Measurements from ENCODE around the gene NTN1.

NTN1 gene

DNA sequence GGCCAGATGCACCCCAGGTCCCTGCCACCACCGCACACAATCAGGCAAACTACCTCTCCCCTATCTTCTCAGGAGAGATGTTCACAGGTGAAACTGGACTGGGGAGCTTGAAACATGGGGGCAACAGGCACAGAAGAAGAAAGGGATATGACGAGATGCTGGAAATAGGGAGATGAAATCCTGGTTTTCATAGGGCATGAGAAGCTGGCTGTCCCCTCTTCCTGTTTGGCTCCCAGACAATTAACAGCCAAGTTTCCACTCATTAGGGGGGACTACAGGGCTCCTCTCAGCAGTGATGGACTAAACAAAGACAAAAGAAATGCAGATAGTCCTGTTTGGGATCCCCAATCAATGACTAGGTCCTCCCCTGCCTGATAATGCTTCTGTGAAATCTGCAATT is 266.0 kb downstream of the NTN1 start:
- DNase-seq, result no peak

GRCh38 chr17:9290226-9290613 is 268.9 kb downstream of the NTN1 start:
- DNase-seq, result no peak

- no peak for DNase-seq
These were observed 270.7 kb downstream of the NTN1 start for GRCh38 chr17:9291912-9292560.

DNA sequence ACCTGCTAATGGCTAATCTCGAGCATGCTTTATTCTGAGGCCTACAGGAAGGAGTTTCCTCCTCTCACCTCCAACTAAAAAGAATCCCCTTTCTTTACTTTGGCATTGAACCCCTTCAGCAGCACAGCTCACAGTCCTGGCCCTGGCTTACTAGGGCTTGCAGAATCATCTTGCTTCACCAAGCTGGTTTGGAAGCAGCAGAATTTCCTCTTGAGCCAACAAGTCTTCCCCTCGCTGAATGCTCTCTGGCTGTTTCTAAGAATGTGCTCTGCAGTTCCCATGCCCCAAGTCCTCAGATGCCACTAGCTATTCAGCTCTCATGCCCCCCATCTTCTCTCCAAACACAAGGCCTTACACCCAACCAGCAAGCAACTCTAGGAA is 271.2 kb downstream of the NTN1 start:
- DNase-seq, result no peak
